GM18526 (cell line): ENCODE measurements around the gene ANXA8.

ENCODE experiments used
- POLR2A ChIP-seq: IDR thresholded peaks from 3 replicates; pipeline ENCODE4 v1.6.1; 2011; ENCODE audit not compliant: insufficient read length; ENCODE audit errors: extremely low read depth

ANXA8 gene

GRCh38 chr10:47451273-47451997, 32.5 kb downstream of the ANXA8 start:
- TF ChIP-seq POLR2A = no peak

GRCh38 chr10:47450442-47450841, 33.5 kb downstream of the ANXA8 start:
- no peak for TF ChIP-seq POLR2A

GRCh38 chr10:47449979-47450378, 33.9 kb downstream of the ANXA8 start:
- no peak for TF ChIP-seq POLR2A

GRCh38 chr10:47449102-47449978, 34.6 kb downstream of the ANXA8 start:
- no peak for TF ChIP-seq POLR2A

- no peak for TF ChIP-seq POLR2A
Measured at GRCh38 chr10:47447705-47448104, 36.2 kb downstream of the ANXA8 start.

GRCh38 chr10:47447209-47447608, 36.7 kb downstream of the ANXA8 start:
- no peak for TF ChIP-seq POLR2A

GRCh38 chr10:47445720-47446119, 38.2 kb downstream of the ANXA8 start:
- no peak for TF ChIP-seq POLR2A

- no peak for TF ChIP-seq POLR2A
Measured at GRCh38 chr10:47444047-47444446, 39.9 kb downstream of the ANXA8 start.

- no peak for TF ChIP-seq POLR2A
Measured at GRCh38 chr10:47443145-47443544, 40.8 kb downstream of the ANXA8 start.

- no peak for TF ChIP-seq POLR2A
Measured at GRCh38 chr10:47442351-47442750, 41.6 kb downstream of the ANXA8 start.

GRCh38 chr10:47441938-47442337, 42.0 kb downstream of the ANXA8 start:
- TF ChIP-seq POLR2A = no peak

- TF ChIP-seq POLR2A = no peak
Measured at GRCh38 chr10:47440207-47440606, 43.7 kb downstream of the ANXA8 start.

- TF ChIP-seq POLR2A = no peak
Measured at GRCh38 chr10:47438857-47439474, 44.9 kb downstream of the ANXA8 start.

- TF ChIP-seq POLR2A = no peak
Measured at GRCh38 chr10:47435081-47435480, 48.8 kb downstream of the ANXA8 start.

- no peak for TF ChIP-seq POLR2A
Measured at GRCh38 chr10:47425813-47426419, 58.0 kb downstream of the ANXA8 start.
